GM12872 (cell line): ENCODE results near the gene ADGRA1.

ENCODE experiments used
- TF ChIP-seq, protein P1 (sequence below): IDR thresholded peaks from 3 replicates; pipeline ENCODE4 v1.5.1; 2011; ENCODE audit warnings: low read depth, mild to moderate bottlenecking, low read length, moderate library complexity; ENCODE audit not compliant: insufficient read depth

Gene ADGRA1

DNA sequence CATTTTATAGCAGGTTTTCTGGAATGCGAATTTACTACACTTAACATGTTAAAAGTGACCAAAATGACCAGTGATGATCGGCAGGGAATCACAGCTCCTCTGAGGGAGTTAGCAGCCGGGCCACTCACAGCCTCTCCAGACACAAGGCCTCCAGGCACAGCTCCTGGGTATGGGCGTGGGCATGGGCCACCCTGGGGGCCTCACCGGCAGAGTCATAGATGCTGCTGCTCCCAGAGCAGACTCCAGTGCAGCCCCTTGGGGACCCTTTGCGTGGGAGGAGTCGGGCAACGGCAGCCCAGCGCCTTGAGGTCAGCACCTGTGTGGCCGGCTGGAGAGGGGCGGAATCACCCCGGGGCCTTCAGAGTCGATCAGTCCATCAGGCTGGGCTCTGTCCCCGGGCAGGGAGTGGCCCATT lies 80.9 kb downstream of the ADGRA1 start:
- TF ChIP-seq, protein P1, sequence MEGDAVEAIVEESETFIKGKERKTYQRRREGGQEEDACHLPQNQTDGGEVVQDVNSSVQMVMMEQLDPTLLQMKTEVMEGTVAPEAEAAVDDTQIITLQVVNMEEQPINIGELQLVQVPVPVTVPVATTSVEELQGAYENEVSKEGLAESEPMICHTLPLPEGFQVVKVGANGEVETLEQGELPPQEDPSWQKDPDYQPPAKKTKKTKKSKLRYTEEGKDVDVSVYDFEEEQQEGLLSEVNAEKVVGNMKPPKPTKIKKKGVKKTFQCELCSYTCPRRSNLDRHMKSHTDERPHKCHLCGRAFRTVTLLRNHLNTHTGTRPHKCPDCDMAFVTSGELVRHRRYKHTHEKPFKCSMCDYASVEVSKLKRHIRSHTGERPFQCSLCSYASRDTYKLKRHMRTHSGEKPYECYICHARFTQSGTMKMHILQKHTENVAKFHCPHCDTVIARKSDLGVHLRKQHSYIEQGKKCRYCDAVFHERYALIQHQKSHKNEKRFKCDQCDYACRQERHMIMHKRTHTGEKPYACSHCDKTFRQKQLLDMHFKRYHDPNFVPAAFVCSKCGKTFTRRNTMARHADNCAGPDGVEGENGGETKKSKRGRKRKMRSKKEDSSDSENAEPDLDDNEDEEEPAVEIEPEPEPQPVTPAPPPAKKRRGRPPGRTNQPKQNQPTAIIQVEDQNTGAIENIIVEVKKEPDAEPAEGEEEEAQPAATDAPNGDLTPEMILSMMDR: no peak

DNA sequence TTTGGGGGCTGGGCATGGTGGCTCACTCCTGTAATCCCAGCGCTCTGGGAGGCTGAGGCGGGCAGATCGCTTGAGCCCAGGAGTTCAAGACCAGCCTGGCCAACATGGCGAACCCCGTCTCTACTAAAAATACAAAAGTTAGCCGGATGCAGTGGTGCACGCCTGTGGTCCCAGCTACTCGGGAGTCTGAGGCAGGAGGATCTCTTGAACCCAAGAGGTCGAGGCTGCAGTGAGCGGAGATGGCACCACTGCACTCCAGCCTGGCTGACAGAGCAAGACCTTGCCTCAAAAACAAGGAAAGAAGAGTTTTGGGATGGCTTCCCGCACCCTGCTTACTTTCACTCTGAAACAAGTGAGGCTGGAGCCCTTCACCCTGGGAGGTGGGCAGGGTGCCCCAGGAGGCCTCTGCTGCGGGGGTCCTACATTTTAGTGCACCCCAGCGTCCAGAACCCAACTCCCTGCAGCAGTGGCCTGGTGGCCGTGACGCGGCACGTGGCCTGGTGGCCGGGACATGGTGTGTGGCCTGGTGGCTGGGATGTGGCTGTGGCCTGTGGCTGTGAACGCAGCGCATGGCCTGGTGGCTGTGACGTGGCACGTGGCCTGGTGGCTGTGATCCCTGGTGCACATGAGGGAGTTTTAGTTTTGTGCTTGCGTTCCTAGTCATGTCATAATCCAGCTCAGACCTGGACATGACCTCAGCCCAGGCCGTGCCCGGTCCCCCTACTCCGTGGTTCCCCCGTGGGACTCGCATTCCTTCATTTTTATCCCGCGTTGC lies 81.6 kb downstream of the ADGRA1 start:
- TF ChIP-seq, protein P1: no peak

- TF ChIP-seq, protein P1: no peak
Measured at GRCh38 chr10:133170092-133170491, 82.4 kb downstream of the ADGRA1 start.

GRCh38 chr10:133173860-133174640 lies 86.3 kb downstream of the ADGRA1 start:
- TF ChIP-seq, protein P1: no peak

- TF ChIP-seq, protein P1: no peak
Measured at GRCh38 chr10:133174689-133175263, 87.1 kb downstream of the ADGRA1 start.

- TF ChIP-seq, protein P1: no peak
Measured at GRCh38 chr10:133176546-133176945, 88.8 kb downstream of the ADGRA1 start.

- TF ChIP-seq, protein P1: no peak
Measured at GRCh38 chr10:133177380-133178157, 89.8 kb downstream of the ADGRA1 start.
